GM21390 (cell line): ENCODE measurements around the gene FOSB.
A peak's percentile ranks its signal among the peaks of the same experiment; 100 is the strongest.
"Not testable (repeated sequence)": the region's sequence is repeated elsewhere in the genome, so short reads cannot be mapped to it uniquely, and the experiment has no call there.

Source experiments
- ATAC-seq: cut with Tn5 transposase; IDR thresholded peaks from one replicate; pipeline ENCODE4 v1.9.1; 2021; ENCODE audit not compliant: unreplicated experiment

Gene FOSB

GRCh38 chr19:45503909-45504308, 36.1 kb downstream of the FOSB start:
- no peak for ATAC-seq

DNA sequence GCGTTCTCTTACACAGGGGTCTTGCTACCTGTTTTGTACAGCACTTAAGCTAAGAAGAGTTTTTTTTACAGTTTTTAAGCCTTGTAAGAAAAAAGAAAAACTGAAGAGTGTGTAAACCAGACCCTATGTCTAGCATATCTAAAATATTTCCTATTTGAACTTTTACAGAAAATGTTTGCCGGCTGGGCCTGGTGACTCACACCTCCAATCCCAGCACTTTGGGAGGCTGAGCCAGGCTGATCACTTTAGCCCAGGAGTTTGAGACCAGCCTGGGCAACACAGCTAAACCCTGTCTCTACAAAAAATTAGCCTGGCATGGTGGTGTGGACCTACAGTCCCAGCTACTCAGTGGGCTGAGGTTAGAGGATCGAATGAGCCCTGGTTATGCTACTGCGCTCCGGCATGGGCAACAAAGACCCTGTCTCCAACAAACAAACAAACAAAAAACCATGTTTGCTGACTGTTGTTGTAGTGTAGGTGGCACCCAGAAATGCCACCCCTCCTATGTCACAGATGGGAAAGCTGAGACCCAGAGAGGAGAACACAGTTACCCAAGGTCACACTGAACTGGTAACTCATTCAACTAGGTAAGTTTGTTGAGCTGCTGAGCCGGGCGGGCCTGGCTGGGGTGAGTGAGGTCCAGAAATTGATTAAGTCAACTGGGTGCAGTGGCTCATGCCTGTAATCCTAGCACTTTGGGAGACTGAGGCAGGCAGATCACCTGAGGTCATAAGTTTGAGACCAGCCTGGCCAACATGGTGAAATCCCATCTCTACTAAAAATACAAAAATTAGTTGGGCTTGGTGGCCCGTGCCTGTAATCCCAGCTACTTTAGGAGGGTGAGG, 37.6 kb downstream of the FOSB start:
- ATAC-seq, result no peak

GRCh38 chr19:45505996-45506245, 38.1 kb downstream of the FOSB start:
- ATAC-seq, result no peak

DNA sequence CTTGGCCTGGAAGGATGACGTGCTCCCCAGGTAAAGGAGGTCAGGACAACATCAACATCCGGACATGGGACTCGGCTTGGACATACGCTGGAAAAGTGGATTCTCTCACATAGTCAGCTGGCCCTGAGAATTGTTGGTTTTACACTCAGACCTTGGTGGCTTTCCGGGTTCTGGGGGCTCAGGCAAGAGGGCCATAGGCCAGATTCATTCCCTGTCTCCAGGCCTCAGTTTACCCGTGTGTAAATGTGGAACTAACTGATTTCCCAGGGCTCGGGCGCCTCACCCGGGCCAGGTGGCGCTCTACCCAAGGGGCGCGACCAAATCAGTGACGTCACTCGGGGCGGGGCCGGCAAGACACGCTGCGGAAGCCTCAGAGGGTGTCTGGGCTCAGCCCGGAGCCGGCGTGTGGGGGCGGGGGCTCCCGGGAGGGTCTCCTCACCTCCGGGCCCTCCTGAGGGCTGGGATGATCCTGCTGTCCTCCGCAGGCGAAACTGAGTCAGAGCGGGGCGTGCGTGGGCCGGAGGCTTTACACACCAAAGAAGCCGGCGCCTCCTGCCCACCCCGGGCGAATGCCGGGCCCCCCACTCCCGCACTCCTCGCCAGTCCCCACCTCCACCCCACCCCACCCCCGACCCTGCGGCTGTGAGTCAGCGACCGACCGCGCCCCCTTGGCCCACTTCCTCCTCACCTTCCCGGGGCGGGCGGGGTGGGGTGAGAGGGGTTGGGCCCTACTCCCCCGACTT, 38.6 kb downstream of the FOSB start:
- peak; percentile 53 for ATAC-seq

- peak; percentile 43 for ATAC-seq
These were observed 39.4 kb downstream of the FOSB start, which contains the start of gene VASP for GRCh38 chr19:45506989-45507871. TSS of gene VASP (plus strand) at chr19:45507479. CDS start at chr19:45507772, 293 bp downstream.

DNA sequence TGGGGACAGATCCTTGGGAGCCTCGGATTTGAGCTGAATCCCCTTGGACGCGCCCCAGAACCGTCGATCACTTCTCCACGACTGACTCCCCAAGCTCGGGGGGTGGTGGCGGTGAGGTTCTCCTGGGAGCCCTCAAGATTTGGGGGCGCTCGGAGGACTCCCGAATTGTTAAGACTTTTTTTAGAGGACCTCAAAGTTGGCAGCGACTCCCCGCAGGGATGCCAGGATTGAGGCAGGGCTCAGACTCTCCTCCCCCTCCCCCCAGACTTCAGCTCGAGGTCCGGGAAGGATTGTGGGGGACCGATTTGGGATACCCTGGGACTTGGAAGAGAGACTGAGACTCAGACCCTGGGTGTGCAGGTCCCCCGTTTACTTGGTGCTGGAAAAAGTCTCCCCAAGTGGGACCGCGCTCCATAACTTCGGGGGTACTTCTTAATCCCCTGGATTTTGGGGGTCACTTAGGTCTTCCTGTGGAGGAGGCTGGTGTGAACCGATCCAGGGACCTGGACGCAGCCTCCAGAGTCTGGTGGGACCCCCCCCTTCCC, 40.1 kb downstream of the FOSB start:
- ATAC-seq, result no peak

GRCh38 chr19:45508417-45508860, 40.6 kb downstream of the FOSB start:
- ATAC-seq, result no peak

- ATAC-seq, result no peak
These were observed 41.3 kb downstream of the FOSB start for GRCh38 chr19:45508861-45509691.

GRCh38 chr19:45509692-45510015, 41.9 kb downstream of the FOSB start:
- ATAC-seq, result no peak

DNA sequence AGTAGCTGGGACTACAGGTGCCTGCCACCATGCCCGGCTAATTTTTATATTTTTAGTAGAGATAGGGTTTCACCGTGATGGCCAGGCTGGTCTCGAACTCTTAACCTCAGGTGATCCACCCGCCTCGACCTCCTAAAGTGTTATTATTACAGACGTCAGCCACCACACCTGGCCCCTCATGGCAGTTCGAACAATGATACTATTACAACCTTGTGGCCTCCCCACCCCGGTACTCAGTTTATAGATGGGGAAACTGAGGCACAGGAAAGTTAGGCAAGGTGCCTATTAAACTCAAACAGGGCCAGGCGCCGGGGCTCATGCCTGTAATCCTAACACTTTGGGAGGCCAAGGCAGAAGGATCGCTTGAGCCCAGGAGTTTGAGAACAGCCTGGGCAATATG, 42.6 kb downstream of the FOSB start:
- ATAC-seq, result not testable (repeated sequence)

DNA sequence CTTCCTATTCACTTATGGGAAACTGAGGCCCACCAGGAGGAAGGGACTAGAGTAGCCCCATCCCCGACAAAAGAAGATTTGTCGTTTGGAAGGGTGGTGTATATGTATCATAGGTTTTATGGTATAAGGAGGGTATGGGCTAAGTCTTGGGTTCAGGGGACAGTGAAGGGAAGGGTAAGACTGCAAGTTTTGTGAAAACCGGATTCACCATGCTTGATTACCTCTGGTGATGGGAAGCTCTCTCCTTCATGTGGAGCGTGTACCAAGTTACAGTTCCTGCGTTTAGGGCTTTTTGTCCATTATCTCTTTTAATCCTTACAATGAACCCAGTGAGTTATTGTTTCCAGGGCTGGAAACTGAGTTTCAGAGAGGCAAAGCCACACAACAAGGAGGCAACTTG, 43.3 kb downstream of the FOSB start:
- no peak for ATAC-seq

DNA sequence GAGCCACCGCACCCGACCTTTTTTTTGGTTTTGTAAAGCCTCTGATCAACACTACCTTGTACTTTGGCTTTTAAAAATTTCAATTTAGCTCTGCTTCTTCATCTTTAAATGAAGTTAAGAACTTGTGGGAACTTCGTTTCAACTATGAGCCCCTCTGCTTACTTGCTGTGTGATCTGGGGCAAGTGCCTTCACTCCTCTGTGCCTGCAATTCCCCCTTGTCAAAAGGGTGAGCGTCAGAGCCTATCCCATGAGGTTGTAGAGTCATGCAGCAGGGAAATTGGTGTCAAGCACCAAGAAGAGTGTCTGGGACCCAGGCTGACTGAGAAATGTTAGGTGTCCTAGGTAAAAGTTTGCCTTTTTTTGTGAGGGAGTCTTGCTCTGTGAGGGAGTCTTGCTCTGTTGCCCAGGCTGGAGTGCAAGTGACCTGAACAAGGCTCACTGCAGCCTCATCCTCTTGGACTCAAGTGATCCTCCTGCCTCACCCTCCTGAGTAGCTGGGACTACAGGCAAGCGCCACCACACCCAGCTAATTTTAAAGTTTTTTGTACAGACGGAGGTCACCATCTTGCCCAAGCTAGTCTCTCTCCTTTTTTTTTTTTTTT, 45.2 kb downstream of the FOSB start:
- no peak for ATAC-seq

GRCh38 chr19:45514376-45515051, 46.7 kb downstream of the FOSB start:
- no peak for ATAC-seq

DNA sequence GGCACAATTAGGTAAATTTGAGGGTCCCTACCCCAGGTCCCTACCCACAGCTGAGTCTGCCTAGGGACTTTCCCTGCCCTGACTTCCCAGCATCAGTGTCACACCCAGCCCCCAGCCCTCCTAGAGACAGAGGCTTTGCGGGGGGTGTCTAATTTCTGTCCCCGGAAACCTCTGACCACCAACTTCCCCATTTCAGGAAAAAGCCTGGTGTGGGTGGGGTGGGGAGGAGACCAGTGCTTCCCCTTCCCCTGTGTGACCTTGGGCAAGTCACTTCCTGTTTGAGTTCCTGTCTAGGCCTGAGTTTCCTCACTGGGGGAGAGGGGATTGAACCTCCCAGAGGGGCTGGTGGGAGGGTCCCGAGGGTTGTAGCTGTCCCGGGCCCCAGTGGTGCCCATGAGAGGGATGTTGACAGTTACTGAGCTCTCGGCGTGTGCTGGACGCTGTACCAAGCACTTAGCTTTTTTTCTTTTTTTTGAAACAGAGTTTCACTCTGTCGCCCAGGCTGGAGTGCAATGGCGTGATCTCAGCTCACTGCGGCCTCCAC, 47.4 kb downstream of the FOSB start:
- ATAC-seq, result no peak

DNA sequence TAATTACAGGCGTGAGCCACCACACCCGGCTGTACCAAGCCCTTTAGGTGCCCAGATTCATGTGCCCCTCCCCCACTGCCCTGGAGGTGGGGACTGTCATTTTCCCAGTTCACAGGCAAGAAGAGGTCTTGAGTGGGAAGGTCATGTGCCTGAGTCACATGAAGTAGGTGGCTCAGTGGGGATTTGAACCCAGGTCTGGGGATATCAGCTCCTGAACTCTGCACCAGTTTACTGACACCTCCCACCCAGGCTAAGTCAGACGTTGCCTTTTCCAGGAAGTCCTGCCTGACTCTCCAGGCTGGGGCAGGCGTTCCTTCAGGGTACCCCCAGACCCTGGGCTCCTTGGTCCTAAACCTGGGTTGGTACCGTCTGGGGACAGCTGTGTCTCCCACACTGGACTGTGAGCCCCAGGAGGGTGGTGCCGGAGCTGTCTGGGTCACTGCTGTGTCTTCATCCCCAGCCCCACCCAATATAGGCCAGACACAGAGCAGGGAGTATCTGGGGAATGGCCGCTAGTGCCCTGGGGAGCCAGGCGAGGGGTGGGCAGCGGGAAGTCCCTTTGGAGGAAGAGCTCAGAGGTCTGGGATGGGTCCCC, 48.1 kb downstream of the FOSB start:
- no peak for ATAC-seq

DNA sequence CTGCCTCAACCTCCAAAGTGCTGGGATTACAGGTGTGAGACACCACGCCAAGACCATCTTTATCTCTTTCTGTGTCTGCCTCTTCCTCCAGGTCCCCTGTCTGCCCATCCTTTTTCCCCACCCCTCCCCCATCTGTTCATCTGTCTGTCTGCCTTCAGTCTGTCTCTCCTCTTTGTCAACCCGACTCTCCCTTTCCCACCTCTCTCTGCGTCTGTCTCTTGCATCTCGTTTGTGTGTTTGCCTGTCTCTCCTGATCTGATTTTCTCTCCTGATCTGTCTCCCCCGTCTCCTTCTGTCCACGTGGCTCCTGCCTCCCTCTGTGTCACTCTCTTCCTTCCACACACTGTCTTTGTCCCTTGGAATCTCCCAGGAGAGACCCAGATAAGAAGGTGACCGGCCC, 49.4 kb downstream of the FOSB start:
- ATAC-seq, result no peak

DNA sequence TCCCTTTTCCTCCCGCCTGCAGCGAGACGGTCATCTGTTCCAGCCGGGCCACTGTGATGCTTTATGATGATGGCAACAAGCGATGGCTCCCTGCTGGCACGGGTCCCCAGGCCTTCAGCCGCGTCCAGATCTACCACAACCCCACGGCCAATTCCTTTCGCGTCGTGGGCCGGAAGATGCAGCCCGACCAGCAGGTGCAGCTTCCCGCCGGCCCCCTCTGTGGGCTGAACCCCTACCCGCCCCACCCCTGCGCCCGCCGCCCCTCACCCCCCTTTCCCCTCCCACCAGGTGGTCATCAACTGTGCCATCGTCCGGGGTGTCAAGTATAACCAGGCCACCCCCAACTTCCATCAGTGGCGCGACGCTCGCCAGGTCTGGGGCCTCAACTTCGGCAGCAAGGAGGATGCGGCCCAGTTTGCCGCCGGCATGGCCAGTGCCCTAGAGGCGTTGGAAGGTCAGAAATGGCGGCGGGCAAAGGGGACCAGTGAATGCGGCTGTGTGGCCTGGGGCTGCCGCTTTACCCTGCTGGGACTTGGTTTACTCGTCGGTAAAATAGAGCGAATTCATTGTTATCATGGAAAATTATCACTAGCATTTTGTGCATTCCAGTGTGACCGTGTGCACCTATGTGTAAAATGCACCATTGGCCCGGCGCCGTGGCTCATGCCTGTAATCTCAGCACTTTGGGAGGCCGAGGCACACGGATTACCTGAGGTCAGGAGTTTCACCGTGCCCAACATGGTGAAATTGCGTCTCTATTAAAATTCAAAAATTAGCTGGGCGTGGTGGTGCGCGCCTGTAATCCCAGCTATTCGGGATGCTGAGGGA, 50.1 kb downstream of the FOSB start:
- no peak for ATAC-seq

DNA sequence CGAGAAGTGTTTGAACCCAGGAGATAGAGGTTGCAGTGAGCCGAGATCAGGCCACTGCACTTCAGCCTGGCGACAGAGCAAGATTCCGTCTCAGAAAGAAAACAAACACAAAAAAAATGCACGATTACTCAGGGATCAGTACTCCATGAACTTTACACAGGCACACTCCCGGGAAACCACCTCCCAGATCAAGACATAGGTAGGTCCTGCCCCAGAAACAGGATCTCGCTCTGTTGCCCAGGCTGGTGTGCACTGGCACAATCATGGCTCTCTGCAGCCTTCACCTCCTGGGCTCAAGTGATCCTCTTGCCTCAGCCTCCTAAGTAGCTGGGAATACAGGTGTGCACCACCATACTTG, 50.7 kb downstream of the FOSB start:
- ATAC-seq, result no peak
